HG02678 (cell line): ENCODE data around the gene SLC14A1.
"Not testable (repeated sequence)": the region's sequence is repeated elsewhere in the genome, so short reads cannot be mapped to it uniquely, and the experiment has no call there.

Experiments
- ATAC-seq: cut with Tn5 transposase; IDR thresholded peaks from one replicate; pipeline ENCODE4 v1.9.1; 2021; ENCODE audit warnings: mild to moderate bottlenecking, moderate library complexity; ENCODE audit not compliant: unreplicated experiment

SLC14A1 gene

GRCh38 chr18:45753286-45753685 lies 29.3 kb downstream of the SLC14A1 start:
- ATAC-seq: no peak

- no peak for ATAC-seq
Measured at GRCh38 chr18:45755934-45756333, 32.0 kb downstream of the SLC14A1 start.

- ATAC-seq: no peak
Measured at GRCh38 chr18:45757005-45757404, 33.0 kb downstream of the SLC14A1 start.

GRCh38 chr18:45757644-45758043 lies 33.7 kb downstream of the SLC14A1 start:
- not testable (repeated sequence) for ATAC-seq

- ATAC-seq: no peak
Measured at GRCh38 chr18:45760462-45761036, 36.6 kb downstream of the SLC14A1 start.

GRCh38 chr18:45761512-45762114 lies 37.6 kb downstream of the SLC14A1 start:
- no peak for ATAC-seq

- ATAC-seq: no peak
Measured at GRCh38 chr18:45764000-45764686, 40.2 kb downstream of the SLC14A1 start.

GRCh38 chr18:45765796-45766195 lies 41.8 kb downstream of the SLC14A1 start:
- no peak for ATAC-seq

- ATAC-seq: no peak
Measured at GRCh38 chr18:45771587-45772480, 47.9 kb downstream of the SLC14A1 start.

- peak; percentile 47 for ATAC-seq
Measured at GRCh38 chr18:45774065-45774521, 50.1 kb downstream of the SLC14A1 start.

GRCh38 chr18:45775241-45775676 lies 51.3 kb downstream of the SLC14A1 start:
- peak; percentile 62 for ATAC-seq

- no peak for ATAC-seq
Measured at GRCh38 chr18:45775743-45776142, 51.8 kb downstream of the SLC14A1 start.

- no peak for ATAC-seq
Measured at GRCh38 chr18:45777393-45777792, 53.4 kb downstream of the SLC14A1 start.

GRCh38 chr18:45780568-45780967 lies 56.6 kb downstream of the SLC14A1 start:
- ATAC-seq: no peak

GRCh38 chr18:45782662-45783061 lies 58.7 kb downstream of the SLC14A1 start:
- peak; percentile 43 for ATAC-seq

GRCh38 chr18:45783097-45784075 lies 59.4 kb downstream of the SLC14A1 start:
- ATAC-seq: no peak

GRCh38 chr18:45785134-45785533 lies 61.2 kb downstream of the SLC14A1 start:
- peak; percentile 50 for ATAC-seq

GRCh38 chr18:45786941-45787340 lies 63.0 kb downstream of the SLC14A1 start:
- no peak for ATAC-seq

- ATAC-seq: no peak
Measured at GRCh38 chr18:45787346-45787745, 63.4 kb downstream of the SLC14A1 start.

GRCh38 chr18:45788861-45789260 lies 64.9 kb downstream of the SLC14A1 start:
- no peak for ATAC-seq
